NCI-H446 treated with DMSO at 0.1 percent for 48 hours (cell line): ENCODE measurements around the gene CRYBA4.
A peak's percentile ranks its signal among the peaks of the same experiment; 100 is the strongest.

Source experiments
- DNase-seq: peaks from one replicate; lab custom pipeline; 2025; lab: John Stamatoyannopoulos, UW

CRYBA4 gene

DNA sequence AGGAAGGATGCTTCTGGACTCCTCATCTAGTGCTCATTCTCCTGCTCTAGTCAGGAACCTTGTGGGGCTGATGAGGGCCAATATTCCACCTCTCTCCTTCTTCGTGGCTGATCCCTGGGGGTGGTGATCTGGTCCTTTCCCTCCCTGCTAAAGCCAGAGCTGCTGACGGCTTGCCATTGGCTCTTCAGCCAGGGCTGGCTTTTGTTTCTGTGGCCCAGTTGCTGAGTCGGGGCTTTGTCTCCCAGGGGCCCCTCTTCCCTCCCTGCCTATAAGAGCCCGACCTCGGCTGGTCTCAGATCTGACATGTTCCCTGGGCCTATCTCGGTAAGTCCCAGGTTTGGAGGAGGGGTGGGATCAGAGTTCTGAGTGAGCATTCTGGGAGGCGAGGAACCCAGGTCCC lies at the start of gene CRYBA4:
CRYBA4 (plus strand) TSS at position 301 of the 400 bp plus-strand sequence. CDS start 634 bp downstream, outside the sequence.
- DNase-seq: no peak

DNA sequence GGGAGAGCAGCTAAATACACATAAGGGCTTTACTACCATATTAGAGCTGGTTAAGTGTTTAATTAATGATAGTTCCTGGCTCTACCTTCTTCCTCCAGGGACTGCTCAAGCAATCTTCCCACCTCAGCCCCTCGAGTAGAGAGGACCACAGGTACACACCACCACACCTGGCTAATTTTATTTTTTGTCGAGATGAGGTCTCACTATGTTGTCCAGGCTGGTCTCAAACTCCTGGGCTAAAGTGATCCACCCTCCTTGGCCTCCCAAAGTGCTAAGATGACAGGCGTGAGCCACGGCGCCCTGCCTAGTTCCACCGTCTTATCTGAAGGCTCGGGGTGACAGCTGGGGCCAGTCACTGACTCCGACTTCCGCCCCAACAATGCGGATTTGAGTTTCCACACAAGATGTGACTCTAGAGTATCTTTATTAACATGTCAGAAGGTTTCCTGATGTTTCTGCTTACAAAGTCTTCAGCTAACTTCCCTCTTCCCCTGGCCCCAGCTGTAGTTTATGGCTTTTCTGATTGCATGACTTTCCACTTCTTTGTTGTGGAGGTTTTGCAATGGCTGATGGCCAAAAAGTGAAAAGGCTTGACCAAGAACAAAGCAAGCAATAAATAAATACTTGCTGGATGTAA lies 48.6 kb upstream of the CRYBA4 start:
- DNase-seq: no peak

DNA sequence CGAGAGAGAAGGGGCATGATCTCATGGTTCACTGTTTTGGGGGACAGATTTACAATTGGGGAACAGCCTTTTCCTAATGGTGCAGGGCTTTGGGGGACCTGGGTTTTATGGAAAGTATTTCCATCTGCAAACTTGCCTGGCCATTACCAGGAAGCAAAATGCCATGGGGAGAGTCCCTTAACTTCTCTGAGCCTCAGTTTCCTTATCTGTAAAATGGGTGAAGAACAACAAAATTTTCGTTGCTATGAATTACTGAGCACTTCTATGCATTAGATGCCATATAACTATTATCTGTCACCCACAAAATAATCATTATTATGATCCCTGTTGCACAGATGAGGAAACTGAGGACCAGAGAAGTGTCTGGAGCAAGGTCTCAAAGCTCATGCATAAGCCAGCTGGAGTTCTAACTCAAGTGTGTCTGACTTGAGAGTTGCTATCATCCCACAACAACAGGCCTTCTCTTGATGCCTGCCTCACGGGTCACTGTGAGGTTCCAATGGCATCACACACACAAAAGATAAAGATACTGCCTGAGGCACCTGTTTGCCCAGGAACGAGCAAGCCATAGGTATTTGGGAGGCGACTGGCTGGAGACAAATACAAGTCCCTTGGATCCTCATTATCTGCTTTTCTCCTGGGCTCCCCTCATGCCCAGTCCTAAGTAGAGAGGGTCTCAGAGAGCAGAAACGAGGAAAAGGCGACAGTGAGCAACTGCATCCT lies 47.6 kb upstream of the CRYBA4 start:
- no peak for DNase-seq

DNA sequence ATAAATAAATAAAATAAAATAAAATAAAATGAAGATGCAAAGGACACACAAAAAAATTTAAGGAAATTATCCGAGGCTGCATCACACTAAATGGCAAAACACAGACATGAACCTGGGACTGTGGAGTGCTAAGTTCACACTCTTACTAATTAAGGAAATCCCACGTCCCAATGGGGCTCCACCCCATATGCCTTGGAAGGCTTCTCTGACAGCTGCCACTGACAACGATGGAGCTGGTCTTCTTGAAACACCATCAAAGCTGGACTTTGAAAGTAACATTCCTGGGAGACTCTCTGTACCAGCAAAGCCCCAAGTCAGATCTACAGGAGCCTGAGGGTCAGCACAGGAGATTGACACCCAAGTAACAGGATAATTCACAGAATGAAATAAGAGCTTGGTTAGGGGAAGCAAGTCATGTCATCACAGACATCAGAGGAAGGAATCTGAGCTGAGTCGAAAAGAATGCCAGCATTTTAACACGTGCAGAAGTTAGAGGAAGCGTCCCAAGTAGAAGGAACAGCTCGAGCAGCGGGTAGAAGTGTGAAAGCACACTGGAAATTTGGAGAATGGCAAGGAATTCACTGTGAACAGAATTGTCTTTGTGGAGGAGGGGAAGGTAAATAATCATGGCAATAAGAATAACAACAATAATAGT lies 45.6 kb upstream of the CRYBA4 start:
- no peak for DNase-seq

DNA sequence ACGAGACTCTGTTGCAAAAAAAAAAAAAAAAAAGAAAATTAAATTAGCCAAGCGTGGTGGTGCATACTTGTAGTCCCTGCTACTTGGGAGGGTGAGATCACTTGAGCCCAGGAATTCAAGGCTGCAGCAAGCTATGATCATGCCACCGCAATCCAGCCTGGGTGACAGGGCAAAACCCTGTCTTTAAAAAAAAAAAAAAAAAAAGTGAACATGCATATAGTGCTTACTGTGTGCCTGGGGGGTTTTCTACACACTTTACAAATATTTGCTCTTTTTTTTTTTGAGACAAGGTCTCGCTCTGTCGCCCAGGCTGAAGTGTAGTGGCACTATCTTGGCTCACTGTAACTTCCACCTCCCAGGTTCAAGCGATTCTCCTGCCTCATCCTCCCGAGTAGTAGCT lies 44.7 kb upstream of the CRYBA4 start:
- no peak for DNase-seq

DNA sequence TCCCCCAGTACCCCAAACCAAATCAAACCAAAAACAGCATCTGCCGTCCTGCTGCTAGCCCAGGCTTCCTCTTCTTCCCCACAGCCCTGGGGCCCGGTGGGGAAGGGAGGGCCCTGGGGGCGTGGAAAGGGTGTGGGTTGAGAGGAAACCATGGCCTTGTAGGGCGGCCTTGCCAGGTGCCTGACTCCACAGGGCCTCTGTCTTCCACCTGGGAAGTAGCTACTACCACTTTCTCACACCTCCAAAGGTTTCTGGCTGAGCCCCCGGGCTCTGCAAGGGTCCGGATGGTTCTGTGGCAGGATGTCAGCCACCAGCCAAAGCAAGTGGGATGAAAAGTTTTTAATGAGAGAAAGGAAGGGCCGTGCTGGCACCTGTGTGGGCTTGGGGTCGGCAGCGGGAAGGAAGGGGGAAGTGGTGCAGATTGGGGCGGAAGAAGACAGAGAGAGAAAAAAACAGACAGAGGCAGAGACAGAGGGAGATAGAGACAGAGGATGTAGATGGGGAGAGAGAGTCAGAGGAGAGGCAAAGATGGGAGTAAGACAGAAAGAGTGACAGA lies 42.4 kb upstream of the CRYBA4 start:
- no peak for DNase-seq

DNA sequence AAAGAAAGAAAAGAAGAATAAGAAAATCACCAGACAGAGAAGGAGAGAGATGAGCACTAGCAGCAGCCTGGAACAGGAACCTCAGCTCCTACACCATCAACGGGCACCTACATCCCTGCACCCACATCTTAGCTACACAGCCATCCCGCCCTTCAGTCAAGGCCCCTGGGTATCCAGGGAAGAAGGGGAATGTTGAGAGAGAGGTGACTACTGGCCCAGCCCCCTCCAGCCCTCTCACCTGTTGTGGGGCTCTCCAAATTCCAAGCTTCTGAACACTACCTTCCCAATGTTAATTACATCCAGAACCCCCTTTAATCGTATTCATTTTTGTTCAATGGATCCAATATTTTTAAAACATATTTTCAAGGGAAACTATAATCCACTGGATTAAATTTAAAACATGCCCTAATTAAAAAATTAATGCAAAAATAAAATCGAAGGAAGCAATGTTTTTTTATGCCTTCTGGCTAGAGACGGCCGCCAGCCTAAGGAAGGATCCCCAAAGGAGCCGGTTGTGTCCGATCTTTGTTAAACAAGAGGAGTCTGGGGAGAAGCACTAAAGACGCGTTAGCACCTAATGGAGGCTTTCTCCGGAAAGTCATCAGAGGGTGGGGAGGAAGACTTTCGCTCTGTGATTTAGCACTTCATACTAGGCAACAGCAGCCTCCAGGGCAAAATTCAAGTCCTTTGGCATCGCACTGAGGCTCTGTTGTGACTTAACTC lies 41.4 kb upstream of the CRYBA4 start:
- no peak for DNase-seq

DNA sequence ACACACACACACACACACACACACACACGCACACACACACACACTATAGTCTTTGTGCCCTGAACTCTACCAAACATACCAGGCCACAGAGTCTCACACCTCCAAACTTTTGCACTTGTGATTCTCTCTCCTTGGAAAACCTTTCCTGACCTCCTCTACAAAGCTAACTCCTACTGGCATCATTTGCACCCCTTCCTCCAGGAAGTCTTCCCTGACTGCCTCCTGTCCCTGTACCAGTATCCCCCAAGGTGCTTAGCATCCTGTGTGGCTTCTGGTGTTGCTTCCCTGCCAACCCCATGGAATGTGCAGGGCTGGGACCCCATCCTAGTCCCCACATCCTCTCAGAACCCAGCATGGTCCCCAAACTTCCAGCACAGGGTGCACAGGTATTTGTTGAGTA lies 40.7 kb upstream of the CRYBA4 start:
- no peak for DNase-seq

DNA sequence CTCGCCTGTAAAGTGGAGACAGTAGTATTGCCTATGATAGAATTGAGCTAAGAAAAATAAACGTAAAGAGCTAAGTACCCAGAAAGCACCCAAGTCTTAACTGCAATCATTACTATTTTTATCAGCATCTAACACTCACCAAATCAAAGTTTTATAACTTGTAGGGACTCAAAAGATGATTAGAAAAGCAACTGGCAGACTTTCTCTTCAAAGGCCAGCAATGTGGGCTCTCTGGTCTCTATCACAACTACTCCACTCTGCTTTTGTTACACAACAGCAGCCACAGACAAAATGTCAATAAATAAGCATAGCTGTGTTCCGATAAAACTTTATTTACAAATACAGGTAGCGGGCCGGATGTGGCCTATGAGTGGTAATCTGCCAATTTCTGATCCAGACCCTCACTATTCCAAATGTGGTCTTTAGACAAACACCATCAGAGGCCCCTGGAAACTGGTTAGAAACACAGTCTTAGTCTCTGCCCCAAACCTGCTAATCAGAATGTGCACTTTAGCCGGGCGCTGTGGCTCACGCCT lies 40.1 kb upstream of the CRYBA4 start:
- DNase-seq: no peak

DNA sequence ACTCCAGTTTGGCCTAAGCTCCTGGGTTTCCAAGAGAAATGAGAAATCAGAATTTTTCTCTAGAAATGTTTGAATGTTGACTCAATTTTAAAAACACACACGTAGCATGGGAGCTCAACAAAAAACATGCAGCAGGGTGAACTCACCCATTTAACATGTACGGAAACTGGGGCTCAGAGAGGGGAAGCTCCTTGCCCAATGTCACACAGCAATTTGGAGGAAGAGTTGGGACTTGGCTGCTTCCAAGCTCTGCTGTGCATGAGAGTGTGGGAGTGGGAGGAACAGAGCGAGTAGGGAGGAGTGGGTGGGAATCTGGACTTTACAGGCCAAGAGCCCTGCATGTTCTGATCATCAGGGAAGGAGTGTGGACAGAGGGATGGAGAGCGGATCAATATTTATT lies 37.8 kb upstream of the CRYBA4 start:
- DNase-seq: no peak

DNA sequence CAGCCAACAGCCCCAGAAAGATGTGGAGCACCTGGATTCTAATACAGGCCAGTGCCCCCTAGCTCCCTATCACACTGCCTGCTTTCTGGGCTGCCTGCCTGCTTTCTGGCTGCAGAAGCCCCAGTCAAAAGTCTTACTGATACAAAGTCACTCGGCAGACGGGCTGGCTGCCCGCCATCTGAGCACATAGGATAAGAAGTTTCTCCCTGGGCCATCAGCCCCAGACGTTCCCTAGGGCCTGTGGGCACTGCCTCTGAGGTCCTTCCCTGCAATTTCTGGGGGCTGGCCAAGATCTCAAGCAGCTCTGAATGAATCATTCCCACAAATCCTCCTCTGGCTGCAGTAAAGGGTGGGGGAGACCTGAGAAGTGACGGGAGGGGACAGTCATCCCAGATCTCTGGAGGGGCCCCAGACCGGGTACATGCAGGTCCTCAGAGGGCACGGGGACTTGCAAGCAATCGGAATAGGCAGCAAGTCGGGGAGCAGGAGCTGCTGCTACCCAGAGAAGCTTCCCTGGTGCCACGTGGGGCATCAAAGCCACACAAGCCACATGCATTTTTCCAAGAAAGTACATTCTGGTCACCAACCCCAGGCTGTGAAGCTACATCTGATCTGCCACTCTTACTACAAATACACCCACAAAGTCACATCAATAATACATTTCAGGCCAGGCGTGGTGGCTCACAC lies 36.5 kb upstream of the CRYBA4 start:
- DNase-seq: peak; percentile 60

DNA sequence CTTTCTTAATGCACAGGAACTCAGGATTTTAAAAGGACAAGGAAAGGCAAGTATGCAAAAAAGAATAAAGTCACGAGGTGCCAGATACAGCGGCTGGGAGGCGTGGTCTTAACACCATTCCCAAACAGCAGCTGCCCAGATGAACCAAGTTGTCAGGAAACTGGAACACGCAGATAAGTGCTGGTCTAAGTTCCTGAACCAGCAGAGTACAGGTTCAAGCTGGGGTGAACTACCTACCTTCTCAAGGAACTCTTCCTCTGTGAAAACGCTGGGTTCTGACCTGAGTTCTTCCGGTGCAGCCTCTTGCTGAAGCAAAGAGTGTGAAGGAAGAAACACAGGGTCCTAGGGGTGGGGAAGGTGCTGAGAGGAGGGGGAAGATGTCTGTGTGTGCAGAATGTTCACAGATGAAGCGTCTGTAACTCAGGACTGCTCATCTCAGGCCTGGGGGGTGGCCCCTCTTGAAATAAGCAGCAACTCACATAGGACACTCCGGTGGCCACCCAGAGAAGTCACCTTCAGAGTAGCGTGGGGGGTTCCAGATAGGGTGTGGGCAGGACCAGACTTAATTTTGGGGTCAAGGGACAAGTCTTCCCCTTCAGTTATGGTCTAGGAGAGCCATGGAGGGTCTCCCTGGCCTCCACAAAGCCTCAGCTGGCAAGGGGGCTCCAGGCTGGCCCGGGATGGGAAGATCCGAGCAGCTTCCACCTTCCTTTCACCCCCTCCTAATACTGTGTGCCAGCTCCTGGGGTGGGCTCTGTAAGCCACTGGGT lies 35.0 kb upstream of the CRYBA4 start:
- no peak for DNase-seq

DNA sequence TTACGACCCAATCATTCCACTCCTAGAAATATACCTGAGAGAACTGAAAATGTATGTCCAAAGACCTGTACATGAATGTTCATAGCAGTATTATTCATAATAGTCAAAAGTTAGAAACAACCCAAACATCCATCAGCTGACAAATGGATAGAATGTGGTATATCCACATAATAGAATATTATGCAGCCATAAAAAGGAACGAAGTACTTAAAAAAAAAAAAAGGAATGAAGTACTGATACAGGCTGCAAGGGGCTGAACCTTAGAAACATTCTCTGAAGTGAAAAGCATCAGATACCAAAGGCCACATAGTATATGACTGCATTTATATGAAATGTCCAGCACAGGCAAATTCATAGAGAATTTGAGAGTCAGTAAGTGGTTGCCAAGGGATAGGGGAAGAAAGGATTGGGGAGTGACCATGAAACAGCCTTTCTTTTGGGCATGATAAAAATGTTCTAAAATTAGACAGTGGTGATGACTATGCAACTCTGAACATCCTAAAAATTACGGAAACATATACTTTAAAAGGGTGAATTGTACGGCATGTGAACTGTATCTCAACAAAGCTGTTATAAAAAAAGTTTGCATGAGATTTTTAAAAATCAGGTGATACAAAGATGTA lies 33.7 kb upstream of the CRYBA4 start:
- no peak for DNase-seq

DNA sequence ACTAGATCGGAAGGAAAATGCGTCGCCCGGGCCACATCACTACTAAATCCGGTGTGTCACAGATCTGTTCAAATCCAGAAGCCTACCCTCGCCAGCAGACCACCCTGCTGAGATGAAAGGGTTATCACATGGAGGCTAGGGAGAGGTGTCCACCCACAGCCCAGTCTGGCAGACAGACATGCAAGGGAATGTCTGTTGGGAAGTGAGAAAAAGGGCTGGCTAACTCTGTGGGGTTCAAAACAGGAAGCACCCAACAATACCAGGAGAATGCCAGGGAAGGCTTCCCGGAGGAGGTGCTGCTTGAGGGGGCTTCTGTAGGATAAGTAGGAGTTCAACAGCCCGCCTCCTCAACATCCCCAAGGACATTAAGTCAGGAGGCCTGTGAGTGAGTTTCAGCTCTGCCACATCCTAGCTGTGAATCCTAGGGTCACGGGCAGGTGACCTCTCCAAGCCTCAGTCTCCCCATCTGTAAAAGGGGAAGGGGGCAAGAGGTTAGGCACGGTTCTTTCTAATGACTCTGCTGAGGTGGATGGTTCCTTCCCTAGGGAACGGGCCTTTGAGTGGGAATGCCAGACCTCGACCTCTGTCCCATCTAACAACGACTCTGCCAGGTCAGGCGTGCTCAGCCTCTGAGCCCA lies 32.9 kb upstream of the CRYBA4 start:
- no peak for DNase-seq

DNA sequence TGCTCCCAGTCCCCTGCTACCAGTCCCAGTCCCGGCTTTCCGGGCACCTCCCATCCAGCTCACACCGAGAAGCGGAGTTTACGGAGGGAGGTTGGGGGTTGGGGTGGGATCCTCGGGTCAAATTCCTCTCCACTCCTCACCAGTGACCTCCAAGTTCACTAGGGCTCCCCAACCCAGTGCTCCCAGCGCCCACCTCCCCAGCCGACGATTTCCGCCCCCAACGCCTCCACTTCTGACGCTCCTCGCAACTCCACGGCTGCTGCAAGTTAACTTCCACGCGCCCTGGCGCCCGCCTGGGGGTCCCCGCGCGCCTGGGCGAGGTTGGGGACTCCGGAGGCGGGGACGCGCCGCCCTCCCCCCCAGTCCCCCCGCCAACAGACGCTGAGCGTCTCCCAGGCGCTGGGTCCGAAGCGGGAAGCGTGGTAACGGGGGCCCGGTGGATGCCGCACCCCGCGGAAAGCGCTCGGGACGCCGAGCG lies 32.4 kb upstream of the CRYBA4 start:
- DNase-seq: no peak

DNA sequence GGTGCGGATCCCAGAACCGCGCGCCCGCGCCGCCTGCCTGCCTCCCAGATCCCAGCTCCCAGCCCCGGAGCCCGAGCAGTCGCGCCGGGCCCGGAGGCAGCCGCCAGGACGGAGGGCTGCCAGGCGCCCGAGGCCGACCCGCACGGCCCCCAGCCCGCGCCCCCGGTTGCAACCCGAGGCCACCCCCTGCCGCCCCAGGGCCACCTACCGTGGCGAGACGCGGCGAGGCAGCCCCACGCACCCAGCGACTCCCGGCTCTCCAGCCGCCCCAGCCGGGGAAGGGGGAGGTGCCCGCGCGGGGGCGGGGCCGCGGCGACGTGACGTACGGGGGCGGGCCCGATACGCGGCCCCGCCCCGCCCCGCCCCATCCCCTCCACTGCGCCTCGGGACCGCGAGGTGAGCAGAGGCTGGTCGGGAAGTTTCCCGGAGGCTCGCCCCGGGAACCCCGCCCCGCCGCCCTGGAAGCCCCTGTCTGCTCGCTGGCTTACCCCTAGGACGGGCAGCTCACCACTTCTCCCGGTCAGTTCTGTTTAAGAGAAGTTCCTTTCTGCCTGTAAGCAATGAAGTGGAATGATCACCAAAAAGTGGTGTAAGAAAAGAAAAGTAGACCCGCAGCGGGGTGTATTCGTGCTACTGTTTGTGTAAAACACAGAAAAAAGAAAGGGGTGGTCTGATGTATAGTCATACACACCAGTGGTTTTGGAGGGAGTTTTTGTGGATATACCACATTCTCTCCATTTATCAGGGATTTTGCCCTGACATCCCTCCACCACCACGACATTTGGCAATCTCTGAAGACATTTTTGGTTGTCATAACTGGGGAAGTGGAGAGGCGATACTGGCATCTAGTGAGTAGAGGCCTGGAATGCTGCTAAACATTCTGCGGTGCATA lies 31.7 kb upstream of the CRYBA4 start, which contains the start of gene TPST2:
TPST2 (minus strand) TSS at position 288 of the 892 bp plus-strand sequence. CDS start 48,502 bp downstream, outside the sequence.
- peak; percentile 25 for DNase-seq

DNA sequence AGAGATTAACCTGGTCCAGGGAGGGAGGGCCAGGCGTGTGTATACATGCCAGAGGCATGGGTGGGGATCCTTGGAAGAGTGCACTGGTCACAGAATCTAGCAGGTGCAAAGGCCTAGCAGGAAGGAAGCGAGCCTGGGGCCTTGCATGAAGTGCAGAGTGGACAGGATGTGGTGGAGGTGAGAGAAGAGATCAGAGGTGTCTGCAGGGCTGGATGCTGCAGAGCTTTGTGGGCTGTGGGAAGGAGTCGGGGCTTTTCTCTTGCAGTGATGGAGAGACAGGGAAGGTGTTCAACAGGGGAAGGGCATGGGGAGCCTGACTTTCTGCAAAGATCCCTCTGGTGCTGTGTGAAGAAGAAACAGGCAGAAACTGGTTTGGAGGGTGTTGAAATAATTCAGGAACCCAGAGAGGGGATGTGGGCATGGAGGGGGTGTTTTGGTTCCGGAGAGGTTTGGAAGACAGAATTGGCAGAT lies 29.3 kb upstream of the CRYBA4 start:
- DNase-seq: no peak

DNA sequence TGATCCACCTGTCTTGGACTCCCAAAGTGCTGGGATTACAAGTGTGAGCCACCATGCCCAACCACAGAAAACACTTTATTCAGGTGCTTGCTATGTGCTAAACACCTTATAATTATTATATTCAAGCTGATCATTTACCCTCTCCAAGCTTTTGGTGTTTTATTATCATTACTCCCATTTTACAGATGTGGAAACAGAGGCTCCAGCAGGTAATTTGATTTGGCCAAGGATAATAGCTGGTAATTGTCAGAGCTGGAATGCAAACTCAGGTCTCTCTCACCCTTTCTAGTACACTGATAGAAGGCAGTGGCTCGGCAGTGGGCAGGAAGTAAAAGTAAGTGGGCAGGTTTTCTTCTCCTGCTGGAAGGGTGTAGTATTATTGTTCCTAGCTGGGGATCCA lies 28.0 kb upstream of the CRYBA4 start:
- DNase-seq: no peak
